CD14-positive monocyte (primary cell): Measurements from ENCODE around the gene AFF1. TPM values are rescaled to one million over a fixed set of nuclear protein-coding genes. Genes with fewer than 3 reads are reported as not detected.
A peak's percentile ranks its signal among the peaks of the same experiment; 100 is the strongest.

Experiments used
- DNase-seq, 3 donors: peaks; one replicate each; pipeline ENCODE4 v3.0.0-alpha.2; 2011 to 2022
- H2AFZ ChIP-seq: 2 replicates; pipeline ENCODE4 v1.6.0; 2012; ENCODE audit warnings: mild to moderate bottlenecking, low read depth, low read length, inconsistent platforms; ENCODE audit not compliant: insufficient read depth, poor library complexity, severe bottlenecking
- H3K27ac ChIP-seq, 2 donors: 1 replicate in 1 of 2; 2 replicates in 1 of 2; pipeline ENCODE4 v1.5.1; 2012 to 2013; ENCODE audit warnings: low read length in 2 of 2, control low read depth in 1 of 2, inconsistent platforms in 1 of 2, low read depth in 1 of 2, mild to moderate bottlenecking in 1 of 2
- H3K27me3 ChIP-seq, 2 donors: one replicate each; pipeline versions ENCODE4 v1.6.0 to v1.6.1; 2011 to 2013; ENCODE audit warnings: low read length in 2 of 2; ENCODE audit not compliant: control insufficient read depth in 2 of 2, insufficient read depth in 2 of 2
- H3K36me3 ChIP-seq, 2 donors: replicated peaks in 1 of 2; 1 replicate in 1 of 2; 2 replicates in 1 of 2; pipeline versions ENCODE4 v1.5.1 to v1.6.1; 2012 to 2013; ENCODE audit warnings: low read length in 2 of 2, control low read depth in 1 of 2, inconsistent platforms in 1 of 2, mild to moderate bottlenecking in 1 of 2; ENCODE audit not compliant: insufficient read depth in 2 of 2, control insufficient read depth in 1 of 2
- H3K4me1 ChIP-seq, 2 donors: 1 replicate in 1 of 2; 2 replicates in 1 of 2; pipeline versions ENCODE4 v1.5.1 to v1.6.1; 2012 to 2013; ENCODE audit warnings: low read length in 2 of 2, control low read depth in 1 of 2, inconsistent platforms in 1 of 2, mild to moderate bottlenecking in 1 of 2, moderate library complexity in 1 of 2; ENCODE audit not compliant: insufficient read depth in 2 of 2, control insufficient read depth in 1 of 2
- H3K4me2 ChIP-seq: replicated peaks from 2 replicates; pipeline ENCODE3; 2012; ENCODE audit warnings: low read length, moderate library complexity, mild to moderate bottlenecking; ENCODE audit not compliant: poor library complexity, severe bottlenecking; ENCODE audit errors: extremely low read depth
- H3K4me3 ChIP-seq, 3 experiments: fragments of 200-600 bp in 1 of 3; sonication (generic) in 1 of 3; replicated peaks in 1 of 3; 1 replicate in 2 of 3; 2 replicates in 1 of 3; pipeline ENCODE4 v1.5.1; 2011 to 2013; ENCODE audit warnings: low read length in 3 of 3, mild to moderate bottlenecking in 3 of 3, control low read depth in 2 of 3, low read depth in 2 of 3, inconsistent platforms in 1 of 3, moderate library complexity in 1 of 3
- H3K79me2 ChIP-seq: 2 replicates; pipeline ENCODE4 v1.6.0; 2012; ENCODE audit warnings: mild to moderate bottlenecking, control low read depth, inconsistent platforms, low read length, moderate library complexity; ENCODE audit not compliant: insufficient read depth
- H3K9ac ChIP-seq: 2 replicates; pipeline ENCODE4 v1.6.0; 2017; ENCODE audit warnings: low read length, mild to moderate bottlenecking; ENCODE audit not compliant: insufficient read depth, poor library complexity, severe bottlenecking
- H3K9me3 ChIP-seq, 2 donors: replicated peaks in 1 of 2; 1 replicate in 1 of 2; 2 replicates in 1 of 2; pipeline versions ENCODE4 v1.5.1 to v1.6.1; 2012 to 2013; ENCODE audit warnings: low read length in 2 of 2, control low read depth in 1 of 2; ENCODE audit not compliant: control insufficient read depth in 1 of 2, insufficient read depth in 1 of 2
- H4K20me1 ChIP-seq: 2 replicates; pipeline ENCODE4 v1.6.0; 2012; ENCODE audit warnings: mild to moderate bottlenecking, low read length, control low read depth, moderate library complexity; ENCODE audit not compliant: insufficient read depth
- H3K27ac Mint-ChIP-seq, 7 donors: one replicate each; pipeline ENCODE4 v1.8.0; 2020; ENCODE audit warnings: mild to moderate bottlenecking in 7 of 7, mixed read lengths in 7 of 7, moderate library complexity in 6 of 7, inconsistent platforms in 2 of 7
- H3K27me3 Mint-ChIP-seq, 3 donors: one replicate each; pipeline ENCODE4 v1.8.0; 2021 to 2022; ENCODE audit warnings: low read depth in 3 of 3, mild to moderate bottlenecking in 3 of 3, mixed read lengths in 3 of 3, moderate library complexity in 3 of 3, inconsistent platforms in 1 of 3
- H3K36me3 Mint-ChIP-seq, 2 donors: one replicate each; pipeline ENCODE4 v1.8.0; 2020; ENCODE audit warnings: mixed read lengths in 2 of 2, inconsistent platforms in 1 of 2, mild to moderate bottlenecking in 1 of 2
- H3K4me1 Mint-ChIP-seq: one replicate; pipeline ENCODE4 v1.8.0; 2020; ENCODE audit warnings: mild to moderate bottlenecking, mixed read lengths
- H3K4me3 Mint-ChIP-seq, 2 donors: one replicate each; pipeline ENCODE4 v1.8.0; 2020; ENCODE audit warnings: mild to moderate bottlenecking in 2 of 2, mixed read lengths in 2 of 2, moderate library complexity in 1 of 2
- H3K9me3 Mint-ChIP-seq, 7 donors: one replicate each; pipeline ENCODE4 v1.8.0; 2020 to 2022; ENCODE audit warnings: mixed read lengths in 7 of 7, mild to moderate bottlenecking in 6 of 7, moderate library complexity in 6 of 7, inconsistent platforms in 2 of 7
- WGBS: methylation state at CpG from one replicate; pipeline ENCODE4 v1.1.5; 2013; ENCODE audit warnings: missing lambda C conversion rate; ENCODE audit not compliant: insufficient coverage; 5-methylcytosine and 5-hydroxymethylcytosine counted together
- intact Hi-C, 2 donors: fragments of 100-400 bp; cut with micrococcal nuclease; formaldehyde crosslinking; loops; one replicate each; pipeline versions ENCODE4 v1.15.0 to v1.15.1; 2023
- polyA plus RNA-seq, 3 donors: library from polyadenylated mRNA; depleted of rRNA in 1 of 3; unstranded in 2 of 3; stranded (reverse) in 1 of 3; fragments of 300-500 nt in 2 of 3; fragments of >200 nt in 1 of 3; fragmentation: Illumina TruSeq in 2 of 3; gene quantifications; 1 replicate in 2 of 3; 2 replicates in 1 of 3; pipeline ENCODE4 v1.2.3, GENCODE V29; 2012 to 2021
- TF ChIP-seq, protein P1 (sequence below): fragments of 200-600 bp; IDR thresholded peaks from one replicate; pipeline ENCODE4 v1.8.0; 2022; ENCODE audit warnings: antibody characterized with exemption, mild to moderate bottlenecking

AFF1 gene
- polyA plus RNA-seq, 3 donors, result 7.5 to 20.9 (median 16.3) TPM

DNA sequence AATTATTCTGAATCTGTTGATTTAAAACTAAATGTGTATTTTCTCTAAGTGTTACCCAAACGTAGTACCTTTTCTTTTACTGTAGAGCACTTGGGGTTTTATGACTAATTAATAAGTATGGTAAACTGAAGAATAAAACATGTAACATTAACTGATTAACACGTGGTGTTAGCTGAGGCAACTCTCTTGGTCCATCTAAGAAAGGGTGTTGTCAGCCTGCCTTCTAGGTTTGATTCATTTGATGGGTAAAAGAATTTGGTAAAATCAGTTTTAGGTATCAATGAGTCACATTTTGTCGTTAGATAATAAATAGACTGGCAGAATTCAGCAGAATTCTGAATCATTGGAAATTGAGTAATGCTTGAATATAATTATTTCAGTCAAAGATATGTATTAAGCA lies 99.7 kb downstream of the AFF1 start:
- DNase-seq, result no peak
- no peak overlapping the region for H3K4me3 ChIP-seq
- H4K20me1 ChIP-seq, result peaks cover 100% of the 10 kb centered on the region
- H3K79me2 ChIP-seq, result peaks cover 99% of the 10 kb centered on the region
- Mint-ChIP-seq H3K4me3 (no peak overlapping the region), H3K9me3 (no peaks in the 10 kb centered on the region), H3K36me3 (peaks cover 2% of the 10 kb centered on the region in 2 donors), H3K27me3 (no peaks in the 10 kb centered on the region), H3K4me1 (peaks cover 34% of the 10 kb centered on the region), H3K27ac (no peak overlapping the region)
- H3K9ac ChIP-seq, result no peak overlapping the region
- TF ChIP-seq, protein P1, sequence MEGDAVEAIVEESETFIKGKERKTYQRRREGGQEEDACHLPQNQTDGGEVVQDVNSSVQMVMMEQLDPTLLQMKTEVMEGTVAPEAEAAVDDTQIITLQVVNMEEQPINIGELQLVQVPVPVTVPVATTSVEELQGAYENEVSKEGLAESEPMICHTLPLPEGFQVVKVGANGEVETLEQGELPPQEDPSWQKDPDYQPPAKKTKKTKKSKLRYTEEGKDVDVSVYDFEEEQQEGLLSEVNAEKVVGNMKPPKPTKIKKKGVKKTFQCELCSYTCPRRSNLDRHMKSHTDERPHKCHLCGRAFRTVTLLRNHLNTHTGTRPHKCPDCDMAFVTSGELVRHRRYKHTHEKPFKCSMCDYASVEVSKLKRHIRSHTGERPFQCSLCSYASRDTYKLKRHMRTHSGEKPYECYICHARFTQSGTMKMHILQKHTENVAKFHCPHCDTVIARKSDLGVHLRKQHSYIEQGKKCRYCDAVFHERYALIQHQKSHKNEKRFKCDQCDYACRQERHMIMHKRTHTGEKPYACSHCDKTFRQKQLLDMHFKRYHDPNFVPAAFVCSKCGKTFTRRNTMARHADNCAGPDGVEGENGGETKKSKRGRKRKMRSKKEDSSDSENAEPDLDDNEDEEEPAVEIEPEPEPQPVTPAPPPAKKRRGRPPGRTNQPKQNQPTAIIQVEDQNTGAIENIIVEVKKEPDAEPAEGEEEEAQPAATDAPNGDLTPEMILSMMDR, result no peak
- H3K27me3 ChIP-seq, result no peaks in the 10 kb centered on the region
- H3K4me2 ChIP-seq, result no peak overlapping the region
- peak overlapping the region in 1 of 2 donors; percentile 4 for H3K27ac ChIP-seq
- H3K9me3 ChIP-seq, result no peaks in the 10 kb centered on the region
- intact Hi-C loops, result no loop called here
- peaks cover 0 to 18% of the 10 kb centered on the region in 2 donors for H3K4me1 ChIP-seq
- WGBS, result 79% methylated on average over 2 of the region's 3 CpGs
- no peak overlapping the region for H2AFZ ChIP-seq
- no peaks in the 10 kb centered on the region for H3K36me3 ChIP-seq

DNA sequence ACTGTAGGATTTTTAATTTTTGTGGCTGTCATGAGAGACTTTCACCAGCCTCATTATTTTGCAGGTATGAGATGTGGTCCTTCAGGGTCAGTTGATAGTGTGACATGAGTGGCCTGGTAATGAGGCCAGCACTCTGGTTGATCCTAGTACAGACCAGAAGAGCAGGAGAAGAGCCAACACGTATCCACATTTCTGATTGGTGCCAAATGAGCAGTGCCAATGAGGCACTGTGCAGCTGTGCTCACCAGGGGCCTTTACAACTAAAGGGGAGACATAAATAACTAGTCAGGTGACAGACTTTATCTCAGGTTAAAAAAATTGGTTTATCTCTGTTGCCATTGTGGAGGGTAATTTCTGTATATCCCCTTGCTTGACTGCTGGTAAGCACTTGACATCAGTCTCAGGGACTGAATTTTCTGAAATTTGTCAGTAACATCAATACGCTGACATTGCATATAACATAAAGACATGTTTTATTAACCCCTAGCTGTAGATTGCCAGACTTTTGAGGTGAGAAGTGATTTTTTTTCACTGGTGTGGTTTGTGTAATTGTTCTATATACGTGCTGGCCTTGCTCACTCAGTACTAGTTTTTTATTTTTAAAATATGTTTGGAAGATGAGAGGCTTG lies 101.2 kb downstream of the AFF1 start:
- Histone ChIP-seq H3K79me2 (peaks cover 99% of the 10 kb centered on the region), H2AFZ (no peak overlapping the region), H3K4me1 (peaks cover 0 to 15% of the 10 kb centered on the region in 2 donors), H3K9me3 (no peaks in the 10 kb centered on the region), H3K4me2 (no peak overlapping the region), H3K27me3 (no peaks in the 10 kb centered on the region), H3K9ac (no peak overlapping the region), H3K27ac (no peak overlapping the region), H3K36me3 (no peaks in the 10 kb centered on the region), H3K4me3 (no peak overlapping the region), H4K20me1 (peaks cover 100% of the 10 kb centered on the region)
- Mint-ChIP-seq H3K27me3 (no peaks in the 10 kb centered on the region), H3K9me3 (peaks cover 0 to 2% (median 0%) of the 10 kb centered on the region in 7 donors), H3K4me1 (peaks cover 35% of the 10 kb centered on the region), H3K4me3 (no peak overlapping the region), H3K27ac (peak overlapping the region in 3 of 7 donors; percentile 62 to 82 (median 71)), H3K36me3 (no peaks in the 10 kb centered on the region)
- DNase-seq, result no peak
- 100% methylated on average over 1 of the region's 3 CpGs for WGBS
- TF ChIP-seq, protein P1, result no peak
- intact Hi-C loops, result no loop called here
